HEK293 (cell line): ENCODE measurements around the gene DNASE2.
A peak's percentile ranks its signal among the peaks of the same experiment; 100 is the strongest.

Experiments
- CTCF ChIA-PET: fragments of 350-600 bp; formaldehyde crosslinking; extraction: SDS; loops from one replicate; lab custom pipeline; 2021; ENCODE audit warnings: antibody characterized with exemption; lab: Yijun Ruan, JAX
- POLR2A ChIA-PET: fragments of 300-600 bp; formaldehyde crosslinking; extraction: SDS; loops from one replicate; lab custom pipeline; 2020; ENCODE audit warnings: antibody characterized with exemption, inconsistent platforms; lab: Yijun Ruan, JAX
- H3K27ac ChIP-seq: fragments of 200-500 bp; sonication (Bioruptor generic); 2 replicates; pipeline ENCODE4 v1.5.1; 2014; ENCODE audit warnings: low read depth, low read length, control low read depth, inconsistent platforms; ENCODE audit errors: extremely low read depth
- H3K36me3 ChIP-seq, 2 experiments: fragments of 200-500 bp in 1 of 2; sonication (Bioruptor generic) in 1 of 2; 1 replicate in 1 of 2; 2 replicates in 1 of 2; pipeline ENCODE4 v1.5.1; 2014 to 2017; ENCODE audit warnings: inconsistent platforms in 2 of 2, low read length in 2 of 2; ENCODE audit not compliant: control insufficient read depth in 2 of 2, insufficient read depth in 1 of 2
- H3K4me1 ChIP-seq: fragments of 200-500 bp; sonication (Bioruptor generic); 2 replicates; pipeline ENCODE4 v1.5.1; 2014; ENCODE audit warnings: mild to moderate bottlenecking, low read length, inconsistent platforms; ENCODE audit not compliant: control insufficient read depth, insufficient read depth
- H3K4me3 ChIP-seq: 2 replicates; pipeline ENCODE4 v1.5.1; 2011; ENCODE audit warnings: low read depth, mild to moderate bottlenecking, control low read depth, low read length, moderate library complexity
- H3K9me3 ChIP-seq: fragments of 200-500 bp; sonication (Bioruptor generic); 2 replicates; pipeline ENCODE4 v1.5.1; 2014; ENCODE audit warnings: low read depth, low read length, inconsistent platforms; ENCODE audit not compliant: control insufficient read depth, insufficient read depth
- EGR2 ChIP-seq: fragments of 450-650 bp; formaldehyde crosslinking; IDR thresholded peaks from 2 replicates; pipeline ENCODE4 v1.5.1; 2016; ENCODE audit warnings: low read depth, missing biosample characterization, missing genetic modification characterization
- FEZF1 ChIP-seq: fragments of 450-650 bp; formaldehyde crosslinking; IDR thresholded peaks from 2 replicates; pipeline ENCODE4 v1.5.1; 2016; ENCODE audit warnings: missing biosample characterization, missing genetic modification characterization
- GLIS1 ChIP-seq: fragments of 450-650 bp; formaldehyde crosslinking; IDR thresholded peaks from 2 replicates; pipeline ENCODE4 v1.5.1; 2016; ENCODE audit warnings: missing biosample characterization, missing genetic modification characterization
- KLF10 ChIP-seq: fragments of 450-650 bp; IDR thresholded peaks from 2 replicates; pipeline ENCODE4 v1.5.1; 2018; ENCODE audit warnings: missing biosample characterization, mild to moderate bottlenecking, missing genetic modification characterization
- KLF16 ChIP-seq: fragments of 450-650 bp; formaldehyde crosslinking; IDR thresholded peaks from 2 replicates; pipeline ENCODE4 v1.5.1; 2017; ENCODE audit warnings: missing biosample characterization, missing genetic modification characterization
- KLF9 ChIP-seq: fragments of 450-650 bp; formaldehyde crosslinking; IDR thresholded peaks from 2 replicates; pipeline ENCODE4 v1.5.1; 2016; ENCODE audit warnings: missing biosample characterization, missing genetic modification characterization, low read depth
- MYNN ChIP-seq: fragments of 450-650 bp; formaldehyde crosslinking; IDR thresholded peaks from 2 replicates; pipeline ENCODE4 v1.5.1; 2016; ENCODE audit warnings: missing biosample characterization, missing genetic modification characterization, borderline replicate concordance
- OSR2 ChIP-seq: fragments of 450-650 bp; formaldehyde crosslinking; IDR thresholded peaks from 2 replicates; pipeline ENCODE4 v1.5.1; 2016; ENCODE audit warnings: missing biosample characterization, missing genetic modification characterization
- OVOL3 ChIP-seq: fragments of 450-650 bp; formaldehyde crosslinking; IDR thresholded peaks from 2 replicates; pipeline ENCODE4 v1.5.1; 2016; ENCODE audit warnings: missing biosample characterization, missing genetic modification characterization
- PRDM1 ChIP-seq: fragments of 450-650 bp; formaldehyde crosslinking; IDR thresholded peaks from 2 replicates; pipeline ENCODE4; 2016; ENCODE audit warnings: missing biosample characterization, missing genetic modification characterization
- SP2 ChIP-seq: fragments of 450-650 bp; formaldehyde crosslinking; IDR thresholded peaks from 2 replicates; pipeline ENCODE4 v1.5.1; 2016; ENCODE audit warnings: missing biosample characterization, missing genetic modification characterization
- ZBTB48 ChIP-seq: fragments of 450-650 bp; formaldehyde crosslinking; IDR thresholded peaks from 2 replicates; pipeline ENCODE4 v1.5.1; 2016; ENCODE audit warnings: missing biosample characterization, missing genetic modification characterization
- ZBTB8A ChIP-seq: fragments of 450-650 bp; formaldehyde crosslinking; IDR thresholded peaks from 2 replicates; pipeline ENCODE4 v1.5.1; 2016; ENCODE audit warnings: missing biosample characterization, missing genetic modification characterization
- ZFHX2 ChIP-seq: fragments of 450-650 bp; formaldehyde crosslinking; conservative IDR thresholded peaks from 2 replicates; pipeline ENCODE4 v1.5.1; 2016; ENCODE audit warnings: missing biosample characterization, missing genetic modification characterization
- ZIC2 ChIP-seq: fragments of 450-650 bp; formaldehyde crosslinking; IDR thresholded peaks from 2 replicates; pipeline ENCODE4 v1.5.1; 2016; ENCODE audit warnings: missing biosample characterization, missing genetic modification characterization
- ZNF10 ChIP-seq: fragments of 450-650 bp; formaldehyde crosslinking; IDR thresholded peaks from 2 replicates; pipeline ENCODE4 v1.5.1; 2017; ENCODE audit warnings: missing biosample characterization, missing genetic modification characterization
- ZNF221 ChIP-seq: fragments of 450-650 bp; formaldehyde crosslinking; IDR thresholded peaks from 2 replicates; pipeline ENCODE4 v1.5.1; 2017; ENCODE audit warnings: missing biosample characterization, missing genetic modification characterization, borderline replicate concordance
- ZNF239 ChIP-seq: fragments of 450-650 bp; formaldehyde crosslinking; IDR thresholded peaks from 2 replicates; pipeline ENCODE4 v1.5.1; 2016; ENCODE audit warnings: missing biosample characterization, missing genetic modification characterization
- ZNF24 ChIP-seq: fragments of 450-650 bp; formaldehyde crosslinking; IDR thresholded peaks from 2 replicates; pipeline ENCODE4 v1.5.1; 2016; ENCODE audit warnings: missing biosample characterization, missing genetic modification characterization
- ZNF274 ChIP-seq, 2 experiments: fragments of 200-500 bp in 1 of 2; fragments of 450-650 bp in 1 of 2; sonication (Bioruptor generic) in 1 of 2; formaldehyde crosslinking in 1 of 2; IDR thresholded peaks; 2 replicates each; pipeline versions ENCODE4 v1.5.1 to v1.6.1; 2014 to 2016; ENCODE audit warnings: borderline replicate concordance in 1 of 2, inconsistent platforms in 1 of 2, low read length in 1 of 2, missing biosample characterization in 1 of 2, missing genetic modification characterization in 1 of 2
- ZNF335 ChIP-seq: fragments of 450-650 bp; formaldehyde crosslinking; conservative IDR thresholded peaks from 2 replicates; pipeline ENCODE4 v1.5.1; 2016; ENCODE audit warnings: missing biosample characterization, missing genetic modification characterization
- ZNF366 ChIP-seq: fragments of 450-650 bp; formaldehyde crosslinking; conservative IDR thresholded peaks from 2 replicates; pipeline ENCODE4 v1.5.1; 2016; ENCODE audit warnings: missing biosample characterization, missing genetic modification characterization
- ZNF600 ChIP-seq: fragments of 450-650 bp; formaldehyde crosslinking; IDR thresholded peaks from 2 replicates; pipeline ENCODE4 v1.5.1; 2016; ENCODE audit warnings: missing biosample characterization, missing genetic modification characterization
- ZNF624 ChIP-seq: fragments of 450-650 bp; formaldehyde crosslinking; IDR thresholded peaks from 2 replicates; pipeline ENCODE4 v1.5.1; 2017; ENCODE audit warnings: missing biosample characterization, missing genetic modification characterization
- ZNF776 ChIP-seq: fragments of 450-650 bp; formaldehyde crosslinking; IDR thresholded peaks from 2 replicates; pipeline ENCODE4 v1.5.0; 2017; ENCODE audit warnings: missing biosample characterization, missing genetic modification characterization, borderline replicate concordance
- ZNF830 ChIP-seq: fragments of 450-650 bp; IDR thresholded peaks from 2 replicates; pipeline ENCODE4 v1.5.0; 2018; ENCODE audit warnings: missing biosample characterization, missing genetic modification characterization, low read depth, mild to moderate bottlenecking, moderate library complexity
- ZNF843 ChIP-seq: fragments of 450-650 bp; formaldehyde crosslinking; IDR thresholded peaks from 2 replicates; pipeline ENCODE4 v1.5.1; 2016; ENCODE audit warnings: missing biosample characterization, missing genetic modification characterization
- ZXDB ChIP-seq: fragments of 450-650 bp; formaldehyde crosslinking; IDR thresholded peaks from 2 replicates; pipeline ENCODE4 v1.5.1; 2016; ENCODE audit warnings: missing biosample characterization, missing genetic modification characterization
- TF ChIP-seq, protein P1 (sequence below): fragments of 450-650 bp; formaldehyde crosslinking; IDR thresholded peaks from 2 replicates; pipeline ENCODE4 v1.5.1; 2016; ENCODE audit warnings: missing biosample characterization, missing genetic modification characterization
- TF ChIP-seq, protein P2 (sequence below): fragments of 450-650 bp; formaldehyde crosslinking; optimal IDR thresholded peaks from 2 replicates; pipeline ENCODE3; 2016; ENCODE audit warnings: missing biosample characterization, mild to moderate bottlenecking, missing genetic modification characterization
- TF ChIP-seq, protein P3 (sequence below): fragments of 450-650 bp; formaldehyde crosslinking; IDR thresholded peaks from 2 replicates; pipeline ENCODE4 v1.5.1; 2016; ENCODE audit warnings: missing biosample characterization, missing genetic modification characterization
- TF ChIP-seq, protein P4 (sequence below): fragments of 450-650 bp; formaldehyde crosslinking; IDR thresholded peaks from 2 replicates; pipeline ENCODE4 v1.5.1; 2016; ENCODE audit warnings: missing biosample characterization, missing genetic modification characterization

DNASE2 gene, protein sequence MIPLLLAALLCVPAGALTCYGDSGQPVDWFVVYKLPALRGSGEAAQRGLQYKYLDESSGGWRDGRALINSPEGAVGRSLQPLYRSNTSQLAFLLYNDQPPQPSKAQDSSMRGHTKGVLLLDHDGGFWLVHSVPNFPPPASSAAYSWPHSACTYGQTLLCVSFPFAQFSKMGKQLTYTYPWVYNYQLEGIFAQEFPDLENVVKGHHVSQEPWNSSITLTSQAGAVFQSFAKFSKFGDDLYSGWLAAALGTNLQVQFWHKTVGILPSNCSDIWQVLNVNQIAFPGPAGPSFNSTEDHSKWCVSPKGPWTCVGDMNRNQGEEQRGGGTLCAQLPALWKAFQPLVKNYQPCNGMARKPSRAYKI

DNA sequence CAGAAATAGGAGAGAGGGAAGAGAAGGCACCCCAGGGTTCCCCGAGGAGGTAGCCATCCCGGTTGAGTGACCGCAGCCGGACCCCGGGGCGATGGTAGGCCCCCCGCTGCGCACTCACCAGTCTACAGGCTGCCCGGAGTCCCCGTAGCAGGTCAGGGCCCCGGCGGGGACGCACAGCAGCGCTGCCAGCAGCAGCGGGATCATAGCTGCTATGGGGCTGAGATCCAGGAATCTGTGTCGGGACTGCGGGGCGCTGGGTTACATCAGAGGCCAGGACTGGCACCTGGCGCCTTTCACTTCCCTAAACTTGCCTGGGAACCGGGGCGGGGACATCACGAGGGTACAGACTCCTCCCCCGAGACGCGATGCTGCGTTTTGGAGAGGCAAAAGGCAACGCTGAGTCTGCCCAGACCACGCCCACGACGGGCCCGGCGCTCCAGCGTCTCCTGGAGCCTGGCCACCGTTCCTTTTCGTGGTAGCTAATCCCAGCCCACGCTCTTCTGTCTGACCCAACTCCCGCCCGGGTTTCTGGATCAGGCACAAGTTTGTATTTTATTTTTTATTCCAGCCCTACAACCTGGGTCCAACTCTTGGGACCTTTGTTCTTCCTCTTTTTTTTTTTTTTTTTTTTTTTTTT, at the start of gene DNASE2:
DNASE2 (minus strand) TSS at position 278 of the 637 bp plus-strand sequence; CDS start at position 204, 74 bp downstream.
- ChIA-PET POLR2A (interaction anchor here (0.8 to 4.2 kb wide), 14 partner anchors 9 to 204 kb away, joined by 3 to 42 read pairs (median 4); partner anchors contain the start of genes CALR, FARSA, GCDH and JUNB), CTCF (interaction anchor here (0.6 to 4.0 kb wide), 8 partner anchors 9 to 223 kb away, joined by 3 to 29 read pairs (median 4); partner anchors contain the start of gene GCDH)
- Histone ChIP-seq H3K4me1 (no peaks in the 10 kb centered on the region), H3K27ac (peak within 1 kb of the TSS; percentile 66; the same call in 1 of the 2 replicates), H3K4me3 (peak within 1 kb of the TSS; percentile 84), H3K9me3 (no peaks in the 10 kb centered on the region), H3K36me3 (peaks cover 0 to 8% of the 10 kb centered on the region in 2 experiments; a peak in 2 of 3 replicates)
- TF ChIP-seq ZNF366 (tag by site-specific recombination) (0 out of 2 replicates have a peak, but pooled peaks have one; percentile 35), ZNF335 (peak; percentile 94), OVOL3 (tag by site-specific recombination) (no peak), ZNF624 (tag by site-specific recombination) (no peak), FEZF1 (tag by site-specific recombination) (no peak), ZBTB8A (tag by site-specific recombination) (peak; percentile 81), ZNF776 (tag by site-specific recombination) (no peak), ZNF24 (tag by site-specific recombination) (0 out of 2 replicates have a peak, but pooled peaks have one; percentile 68), ZIC2 (tag by site-specific recombination) (peak; percentile 100), KLF9 (tag by site-specific recombination) (peak; percentile 93), ZNF830 (tag by site-specific recombination) (no peak), SP2 (tag by site-specific recombination) (peak; percentile 48), ZNF600 (tag by site-specific recombination) (peak; percentile 8), ZBTB48 (peak; percentile 27; the same call in 1 of the 2 replicates), ZXDB (tag by site-specific recombination) (peak; percentile 88), ZNF221 (no peak), KLF16 (tag by site-specific recombination) (peak; percentile 67), PRDM1 (tag by site-specific recombination) (0 out of 2 replicates have a peak, but pooled peaks have one; percentile 5), MYNN (no peak), ZFHX2 (tag by site-specific recombination) (peak; percentile 72), OSR2 (tag by site-specific recombination) (peak; percentile 34), ZNF843 (peak; percentile 20; the same call in 1 of the 2 replicates), EGR2 (tag by site-specific recombination) (peak; percentile 52), ZNF239 (tag by site-specific recombination) (no peak), ZNF10 (tag by site-specific recombination) (no peak), GLIS1 (tag by site-specific recombination) (peak; percentile 96), ZNF274 (IDR thresholded peaks at IDR 0.05; ENCODE audit: low read length) (no peak), ZNF274 (tag by site-specific recombination; IDR thresholded peaks at IDR 0.05; ENCODE audit: borderline replicate concordance) (no peak), KLF10 (tag by site-specific recombination) (peak; percentile 69)
- TF ChIP-seq, protein P1, sequence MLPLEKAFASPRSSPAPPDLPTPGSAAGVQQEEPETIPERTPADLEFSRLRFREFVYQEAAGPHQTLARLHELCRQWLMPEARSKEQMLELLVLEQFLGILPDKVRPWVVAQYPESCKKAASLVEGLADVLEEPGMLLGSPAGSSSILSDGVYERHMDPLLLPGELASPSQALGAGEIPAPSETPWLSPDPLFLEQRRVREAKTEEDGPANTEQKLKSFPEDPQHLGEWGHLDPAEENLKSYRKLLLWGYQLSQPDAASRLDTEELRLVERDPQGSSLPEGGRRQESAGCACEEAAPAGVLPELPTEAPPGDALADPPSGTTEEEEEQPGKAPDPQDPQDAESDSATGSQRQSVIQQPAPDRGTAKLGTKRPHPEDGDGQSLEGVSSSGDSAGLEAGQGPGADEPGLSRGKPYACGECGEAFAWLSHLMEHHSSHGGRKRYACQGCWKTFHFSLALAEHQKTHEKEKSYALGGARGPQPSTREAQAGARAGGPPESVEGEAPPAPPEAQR (tag by site-specific recombination), result no peak
- TF ChIP-seq, protein P2, sequence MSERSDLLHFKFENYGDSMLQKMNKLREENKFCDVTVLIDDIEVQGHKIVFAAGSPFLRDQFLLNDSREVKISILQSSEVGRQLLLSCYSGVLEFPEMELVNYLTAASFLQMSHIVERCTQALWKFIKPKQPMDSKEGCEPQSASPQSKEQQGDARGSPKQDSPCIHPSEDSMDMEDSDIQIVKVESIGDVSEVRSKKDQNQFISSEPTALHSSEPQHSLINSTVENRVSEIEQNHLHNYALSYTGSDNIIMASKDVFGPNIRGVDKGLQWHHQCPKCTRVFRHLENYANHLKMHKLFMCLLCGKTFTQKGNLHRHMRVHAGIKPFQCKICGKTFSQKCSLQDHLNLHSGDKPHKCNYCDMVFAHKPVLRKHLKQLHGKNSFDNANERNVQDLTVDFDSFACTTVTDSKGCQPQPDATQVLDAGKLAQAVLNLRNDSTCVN (tag by site-specific recombination), result peak; percentile 49
- TF ChIP-seq, protein P3, sequence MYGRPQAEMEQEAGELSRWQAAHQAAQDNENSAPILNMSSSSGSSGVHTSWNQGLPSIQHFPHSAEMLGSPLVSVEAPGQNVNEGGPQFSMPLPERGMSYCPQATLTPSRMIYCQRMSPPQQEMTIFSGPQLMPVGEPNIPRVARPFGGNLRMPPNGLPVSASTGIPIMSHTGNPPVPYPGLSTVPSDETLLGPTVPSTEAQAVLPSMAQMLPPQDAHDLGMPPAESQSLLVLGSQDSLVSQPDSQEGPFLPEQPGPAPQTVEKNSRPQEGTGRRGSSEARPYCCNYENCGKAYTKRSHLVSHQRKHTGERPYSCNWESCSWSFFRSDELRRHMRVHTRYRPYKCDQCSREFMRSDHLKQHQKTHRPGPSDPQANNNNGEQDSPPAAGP, result peak; percentile 19; the same call in 1 of the 2 replicates
- TF ChIP-seq, protein P4, sequence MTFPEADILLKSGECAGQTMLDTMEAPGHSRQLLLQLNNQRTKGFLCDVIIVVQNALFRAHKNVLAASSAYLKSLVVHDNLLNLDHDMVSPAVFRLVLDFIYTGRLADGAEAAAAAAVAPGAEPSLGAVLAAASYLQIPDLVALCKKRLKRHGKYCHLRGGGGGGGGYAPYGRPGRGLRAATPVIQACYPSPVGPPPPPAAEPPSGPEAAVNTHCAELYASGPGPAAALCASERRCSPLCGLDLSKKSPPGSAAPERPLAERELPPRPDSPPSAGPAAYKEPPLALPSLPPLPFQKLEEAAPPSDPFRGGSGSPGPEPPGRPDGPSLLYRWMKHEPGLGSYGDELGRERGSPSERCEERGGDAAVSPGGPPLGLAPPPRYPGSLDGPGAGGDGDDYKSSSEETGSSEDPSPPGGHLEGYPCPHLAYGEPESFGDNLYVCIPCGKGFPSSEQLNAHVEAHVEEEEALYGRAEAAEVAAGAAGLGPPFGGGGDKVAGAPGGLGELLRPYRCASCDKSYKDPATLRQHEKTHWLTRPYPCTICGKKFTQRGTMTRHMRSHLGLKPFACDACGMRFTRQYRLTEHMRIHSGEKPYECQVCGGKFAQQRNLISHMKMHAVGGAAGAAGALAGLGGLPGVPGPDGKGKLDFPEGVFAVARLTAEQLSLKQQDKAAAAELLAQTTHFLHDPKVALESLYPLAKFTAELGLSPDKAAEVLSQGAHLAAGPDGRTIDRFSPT (tag by site-specific recombination), result peak; percentile 94
